HG03039 (cell line): ENCODE data around the gene RNF111.
A peak's percentile ranks its signal among the peaks of the same experiment; 100 is the strongest.
"Not testable (repeated sequence)": the region's sequence is repeated elsewhere in the genome, so short reads cannot be mapped to it uniquely, and the experiment has no call there.

Source experiments
- ATAC-seq: cut with Tn5 transposase; IDR thresholded peaks from one replicate; pipeline ENCODE4 v1.9.1; 2021; ENCODE audit warnings: mild to moderate bottlenecking, moderate library complexity; ENCODE audit not compliant: unreplicated experiment

Gene RNF111

DNA sequence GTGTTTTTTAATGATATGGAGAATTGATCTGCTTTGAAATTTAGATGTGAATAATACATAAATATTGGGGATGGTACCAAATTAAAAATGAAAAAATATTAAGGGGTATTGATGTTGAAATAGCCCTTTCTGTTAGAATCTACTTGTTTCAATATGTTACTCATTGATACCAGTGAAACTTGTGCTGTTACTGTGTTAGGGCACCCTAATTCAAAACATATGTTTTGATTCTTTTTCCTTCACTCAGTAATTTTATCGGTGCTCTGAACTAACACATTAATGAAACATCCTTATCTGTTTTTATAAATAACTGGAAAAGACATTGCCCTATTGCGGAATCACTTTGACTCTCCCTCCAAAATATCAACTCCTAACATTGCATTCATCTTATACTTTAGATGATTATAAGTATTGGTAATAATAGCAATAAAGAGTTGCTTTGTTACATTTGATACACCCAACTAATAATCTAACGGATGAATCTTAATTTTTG is 65.5 kb downstream of the RNF111 start:
- ATAC-seq: no peak

DNA sequence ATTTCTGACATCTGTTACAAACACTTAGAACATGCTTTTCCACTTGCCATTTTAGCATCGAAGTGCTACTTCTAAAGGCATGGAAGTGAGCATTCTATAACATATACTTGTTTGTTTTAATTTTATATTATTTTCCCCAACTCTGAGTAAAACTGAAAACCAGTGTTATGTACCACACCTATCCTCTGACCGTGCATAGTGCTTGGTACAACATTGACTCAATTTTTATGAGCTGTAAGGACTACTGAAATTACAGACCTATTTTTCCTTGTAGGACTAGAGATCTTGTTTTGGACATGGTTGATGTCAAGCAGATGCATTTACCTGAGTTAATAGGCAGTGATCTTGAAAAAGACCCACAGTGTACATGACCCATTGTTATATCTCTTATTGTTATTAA is 66.0 kb downstream of the RNF111 start:
- no peak for ATAC-seq

DNA sequence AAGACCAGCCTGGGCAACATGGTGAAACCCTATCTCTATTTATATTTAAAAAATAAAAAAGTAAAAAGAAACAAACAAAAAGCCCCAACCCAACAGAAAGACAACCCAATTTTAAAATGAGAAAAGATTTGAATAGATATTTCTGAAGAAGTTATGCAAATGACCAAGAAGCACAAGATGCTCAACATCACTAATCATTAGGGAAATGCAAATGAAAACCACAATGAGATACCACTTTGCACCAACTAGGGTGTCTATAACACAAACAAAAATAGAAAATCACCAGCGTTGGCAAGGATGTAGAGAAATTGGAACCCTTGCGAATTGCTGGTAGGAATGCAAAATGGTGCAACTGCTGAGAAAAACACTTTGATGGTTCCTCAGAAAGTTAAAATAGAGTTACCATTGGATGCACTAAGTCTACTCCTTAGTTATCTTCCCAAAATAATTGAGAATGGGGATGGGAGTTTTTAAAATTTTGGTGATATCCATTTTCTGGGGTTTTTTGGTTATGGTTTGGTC is 71.7 kb downstream of the RNF111 start:
- no peak for ATAC-seq

DNA sequence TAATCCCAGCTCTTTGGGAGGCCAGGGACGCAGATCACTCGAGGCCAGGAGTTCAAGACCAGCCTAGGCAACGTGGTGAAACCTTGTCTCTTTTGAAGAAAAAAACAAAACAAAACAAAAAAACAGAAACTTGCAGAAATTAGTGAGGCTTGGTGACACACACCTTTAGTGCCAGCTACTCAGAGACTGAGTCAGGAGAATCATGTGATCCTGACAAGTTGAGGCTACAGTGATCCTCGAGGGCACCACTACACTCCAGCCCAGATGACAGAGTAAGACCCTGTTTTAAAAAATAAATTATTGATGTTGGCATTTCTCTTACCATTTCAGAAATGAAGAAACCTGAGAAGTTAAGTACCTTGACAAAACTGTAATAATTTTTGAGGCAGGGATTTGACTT is 72.9 kb downstream of the RNF111 start:
- ATAC-seq: no peak

DNA sequence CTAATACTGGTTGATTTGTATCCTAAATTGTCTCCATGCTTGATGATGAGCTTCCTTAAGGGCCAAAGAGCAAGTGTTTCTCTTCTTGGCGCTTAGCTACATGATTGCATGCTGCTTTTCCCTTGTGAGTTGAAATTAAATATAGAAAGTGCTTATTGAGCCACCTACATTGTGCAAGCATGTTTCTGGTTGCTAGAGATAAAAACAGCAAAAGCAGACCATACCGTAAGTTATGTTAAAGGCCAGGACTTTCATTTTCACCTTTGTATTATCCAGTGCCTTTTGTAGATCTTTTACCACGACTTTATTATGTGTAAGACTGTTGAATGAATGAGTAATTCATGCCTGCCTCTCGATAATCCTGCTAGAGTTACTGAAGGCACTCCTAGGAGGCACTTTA is 75.6 kb downstream of the RNF111 start:
- no peak for ATAC-seq

DNA sequence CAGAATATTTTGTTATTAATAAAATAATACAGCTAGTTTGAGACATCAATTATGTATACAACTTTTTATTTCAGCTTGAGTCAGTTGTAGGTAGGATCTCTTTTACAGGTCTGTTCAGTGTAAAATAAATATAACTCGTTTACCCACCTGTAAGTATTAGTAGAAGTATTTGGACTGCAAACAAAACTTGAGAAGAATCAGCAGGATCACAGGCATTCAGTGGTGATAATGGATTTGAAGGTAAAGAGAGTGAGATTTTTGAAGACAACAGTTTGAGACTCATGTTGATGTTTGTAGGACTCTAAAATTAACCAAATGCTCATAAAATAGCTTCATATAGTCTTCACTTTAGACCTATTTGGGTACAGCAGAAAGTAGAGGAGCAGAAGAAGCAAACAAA is 82.0 kb downstream of the RNF111 start:
- no peak for ATAC-seq

DNA sequence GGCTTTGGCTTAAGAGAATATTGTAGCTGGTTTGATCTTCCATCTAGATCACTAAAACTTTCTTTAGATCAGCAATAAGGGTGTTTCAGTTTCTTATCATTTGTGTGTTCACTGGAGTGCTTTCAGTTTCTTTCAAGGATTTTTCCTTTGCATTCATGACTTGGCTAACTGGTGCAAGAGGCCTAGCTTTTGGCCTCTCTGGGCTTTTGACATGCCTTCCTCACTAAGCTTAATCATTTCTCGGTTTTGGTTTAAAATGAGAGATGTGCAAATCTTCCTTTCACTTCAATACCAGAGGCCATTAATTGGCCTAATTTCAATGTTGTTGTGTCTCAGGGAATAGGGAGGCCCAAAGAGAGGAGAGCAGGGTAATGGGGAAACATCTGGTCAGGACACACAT is 87.1 kb downstream of the RNF111 start:
- no peak for ATAC-seq

DNA sequence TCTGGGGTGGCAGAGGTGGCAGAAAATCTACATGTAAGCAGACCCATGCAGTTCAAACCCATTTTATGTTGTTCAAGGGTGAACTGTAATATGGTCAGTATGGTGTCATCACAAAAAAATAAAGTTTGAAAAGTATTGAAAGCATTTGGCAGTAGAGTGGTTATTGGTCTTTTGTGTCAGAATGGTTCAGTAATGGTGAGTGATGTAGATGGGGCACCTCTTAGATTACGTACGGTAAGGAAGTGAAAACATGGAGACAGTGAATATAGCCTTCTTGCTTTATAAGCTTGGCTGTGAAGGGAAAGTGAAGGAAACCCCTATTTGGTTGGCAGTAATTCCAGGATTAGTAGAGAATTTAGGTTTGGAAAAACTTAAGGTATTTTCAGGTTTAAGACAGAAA is 100.3 kb downstream of the RNF111 start:
- no peak for ATAC-seq

DNA sequence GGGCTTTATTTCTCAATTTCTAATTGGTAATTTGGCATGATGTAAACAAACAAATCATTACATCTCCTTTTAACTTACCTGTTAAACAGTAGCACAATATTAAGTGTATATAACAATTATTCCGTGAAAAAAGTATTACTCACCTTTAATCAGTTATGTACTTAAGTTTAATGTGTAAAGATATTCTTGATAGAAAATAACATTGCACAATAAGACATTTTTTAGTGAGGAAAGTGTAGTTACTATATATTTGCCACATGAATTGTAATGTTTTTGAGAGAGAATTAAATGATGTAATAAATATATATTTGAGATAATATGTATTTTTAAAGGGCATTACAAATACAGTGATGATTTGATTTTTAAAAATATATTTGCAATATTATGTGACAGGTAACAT is 106.6 kb downstream of the RNF111 start:
- no peak for ATAC-seq

DNA sequence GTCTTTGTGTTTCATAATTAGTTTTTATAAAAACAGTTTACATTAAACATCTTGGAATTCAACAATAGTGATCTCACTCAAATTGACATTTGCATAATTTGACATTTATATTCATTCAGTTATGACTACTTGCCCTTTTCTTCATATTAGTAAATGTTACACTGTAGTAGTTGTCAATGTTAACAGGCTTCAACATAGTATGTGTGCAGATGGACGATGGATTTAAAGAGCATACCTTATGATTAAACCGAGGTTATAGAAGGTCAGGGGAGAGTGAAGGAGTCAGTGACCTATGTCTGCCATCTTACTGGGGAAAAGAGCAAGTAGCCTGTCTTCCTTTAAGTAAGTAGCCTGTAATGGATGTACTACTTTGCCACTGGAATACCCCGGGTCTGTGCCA is 109.0 kb downstream of the RNF111 start:
- ATAC-seq: no peak

DNA sequence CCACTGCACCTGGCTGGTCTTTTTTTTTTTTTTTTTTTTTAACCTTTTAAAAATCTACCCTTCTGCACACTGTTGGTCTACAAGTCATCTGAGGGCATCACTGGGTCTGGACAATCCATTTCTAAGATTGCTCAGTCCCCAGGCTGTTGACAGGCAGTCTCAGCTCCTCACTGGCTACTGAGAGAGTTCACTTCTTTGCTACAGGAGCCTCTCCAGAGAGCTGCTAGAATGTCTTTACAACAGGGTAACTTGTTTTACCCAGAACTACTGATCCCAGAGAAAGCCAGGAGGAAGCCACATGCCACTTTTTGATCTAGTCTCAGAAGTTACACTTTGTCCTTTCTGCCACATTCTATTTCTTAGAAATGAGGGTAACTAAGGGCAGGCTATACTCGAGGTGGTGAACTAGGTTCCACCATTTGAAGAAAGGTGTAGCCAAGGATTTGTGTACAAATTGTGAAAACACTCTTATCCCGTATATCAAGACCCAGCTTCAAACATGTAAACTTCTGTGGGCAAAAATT is 111.8 kb downstream of the RNF111 start:
- no peak for ATAC-seq

DNA sequence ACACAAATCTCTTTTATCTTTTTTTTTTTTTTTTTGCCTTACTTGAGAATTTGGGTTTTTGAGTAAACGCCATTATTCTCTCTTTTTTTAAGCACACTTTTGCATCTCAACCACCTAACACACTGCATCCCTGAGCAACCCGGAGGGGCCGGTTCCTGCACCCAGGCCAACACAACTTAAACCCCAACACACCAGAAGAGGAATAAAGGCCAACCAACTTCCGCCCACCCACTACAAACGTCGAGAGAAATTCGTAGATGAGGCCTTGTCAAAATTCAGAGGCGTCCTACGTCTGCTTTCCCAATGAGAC is 117.1 kb downstream of the RNF111 start:
- ATAC-seq: peak; percentile 19

DNA sequence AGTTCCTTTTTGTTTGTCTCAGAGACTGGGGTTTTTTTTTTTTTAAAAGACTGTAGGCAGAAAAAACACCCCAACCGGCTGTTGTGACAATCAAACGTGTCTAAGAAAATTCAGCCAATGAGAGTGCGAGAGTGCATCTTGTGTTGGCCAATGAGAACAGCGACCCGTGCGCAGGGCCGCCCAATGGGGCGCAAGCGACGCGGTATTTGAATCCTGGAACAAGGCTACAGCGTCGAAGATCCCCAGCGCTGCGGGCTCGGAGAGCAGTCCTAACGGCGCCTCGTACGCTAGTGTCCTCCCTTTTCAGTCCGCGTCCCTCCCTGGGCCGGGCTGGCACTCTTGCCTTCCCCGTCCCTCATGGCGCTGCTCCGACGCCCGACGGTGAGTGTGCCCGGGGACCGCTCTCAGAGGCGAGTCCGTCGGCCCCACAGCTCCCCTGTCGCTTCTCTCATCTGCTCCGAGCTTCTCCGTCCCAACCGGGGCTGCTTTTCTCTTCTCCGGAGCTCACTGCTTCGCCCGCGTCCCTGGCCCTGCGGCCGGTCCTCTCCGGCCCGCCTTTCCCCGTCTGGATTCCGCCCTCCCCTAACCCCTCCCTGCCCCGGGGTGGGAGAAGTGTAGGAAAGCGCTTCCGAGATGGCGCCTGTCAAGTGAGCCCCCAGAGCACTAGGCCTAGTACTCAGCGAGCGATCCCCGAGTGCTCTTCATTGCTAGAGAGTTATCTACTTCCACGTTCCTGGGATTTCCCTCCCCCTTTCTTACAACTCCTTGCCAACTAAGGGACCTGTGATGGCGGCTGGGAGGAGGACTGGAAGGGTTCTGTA is 117.7 kb downstream of the RNF111 start, which contains the start of gene CCNB2:
TSS of gene CCNB2 (plus strand) at position 235 of the 821 bp plus-strand sequence. CDS start at position 358, 123 bp downstream.
- peak; percentile 97 for ATAC-seq

DNA sequence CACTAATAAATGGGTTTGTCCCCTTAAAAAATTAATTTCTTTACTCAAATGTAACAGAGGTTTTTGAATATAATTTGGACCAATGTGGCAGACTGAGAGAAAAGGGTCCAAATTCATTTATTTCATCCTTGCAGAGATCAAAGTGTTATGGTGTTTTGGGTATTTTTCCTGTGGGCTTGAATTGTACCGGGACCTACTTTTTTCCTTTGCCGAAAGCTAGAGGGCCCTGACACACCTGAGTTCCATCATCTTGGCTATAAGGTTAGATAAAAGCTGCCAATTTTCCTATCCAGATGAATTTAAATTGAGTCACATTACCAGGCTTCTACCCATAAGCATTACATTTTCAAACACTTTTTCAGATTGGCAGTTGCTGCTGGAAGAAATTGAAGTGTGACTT is 118.4 kb downstream of the RNF111 start:
- ATAC-seq: no peak

DNA sequence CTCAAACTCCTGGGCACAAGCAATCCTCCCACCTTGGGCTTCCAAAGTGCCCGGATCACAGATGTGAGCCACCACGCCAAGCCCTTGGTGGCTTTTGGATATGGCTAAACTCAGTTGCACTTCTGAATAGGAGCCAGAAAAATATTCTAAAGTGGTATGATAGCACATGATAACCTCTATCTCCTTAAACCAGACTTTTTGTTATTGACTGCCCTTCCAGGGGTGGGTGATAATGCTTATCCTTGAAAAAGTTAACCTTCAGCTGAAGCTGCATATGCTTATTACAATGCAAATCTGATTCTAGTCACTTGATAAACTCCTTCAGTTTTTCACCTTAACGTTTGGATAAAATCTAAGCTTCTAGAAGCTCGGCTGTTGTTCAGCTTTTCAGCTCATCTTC is 123.8 kb downstream of the RNF111 start:
- ATAC-seq: no peak

DNA sequence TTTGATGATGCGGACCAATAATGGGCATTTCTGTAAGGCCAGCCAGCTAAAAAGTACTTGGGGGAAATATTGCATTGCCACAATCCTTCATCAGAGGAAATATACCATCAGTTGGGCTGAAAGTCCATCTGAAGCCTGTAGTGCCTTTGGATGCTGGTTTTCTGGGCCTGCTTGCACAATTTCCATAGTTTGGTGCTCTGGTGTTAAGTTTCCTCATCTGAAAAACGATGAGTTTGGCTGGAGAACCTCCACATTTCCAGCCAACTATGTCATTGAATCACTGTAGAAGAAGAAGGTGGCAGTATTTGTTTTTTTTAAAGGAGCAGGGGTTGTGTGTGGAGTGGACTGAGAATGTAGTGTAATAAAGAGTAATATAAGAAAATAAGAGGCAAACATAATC is 127.6 kb downstream of the RNF111 start:
- no peak for ATAC-seq

DNA sequence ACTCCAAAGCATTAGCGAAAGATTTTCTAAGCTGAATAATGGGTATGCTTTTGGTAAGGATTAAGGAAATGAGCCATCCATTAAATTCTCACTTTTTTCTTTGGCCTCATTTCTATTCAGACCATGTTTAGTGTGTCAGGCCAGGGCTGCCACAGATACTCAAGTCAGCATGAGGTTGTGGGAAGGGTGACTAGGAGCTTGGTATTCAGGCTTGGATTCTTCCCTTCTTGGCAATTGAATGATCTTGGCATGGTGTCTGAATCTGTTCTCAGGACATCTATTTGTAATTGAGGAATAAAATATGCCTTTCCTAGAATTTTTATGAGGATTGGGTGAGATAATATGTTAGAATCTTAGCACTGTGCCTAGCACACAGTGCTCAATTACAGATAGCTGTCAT is 128.7 kb downstream of the RNF111 start:
- ATAC-seq: no peak

DNA sequence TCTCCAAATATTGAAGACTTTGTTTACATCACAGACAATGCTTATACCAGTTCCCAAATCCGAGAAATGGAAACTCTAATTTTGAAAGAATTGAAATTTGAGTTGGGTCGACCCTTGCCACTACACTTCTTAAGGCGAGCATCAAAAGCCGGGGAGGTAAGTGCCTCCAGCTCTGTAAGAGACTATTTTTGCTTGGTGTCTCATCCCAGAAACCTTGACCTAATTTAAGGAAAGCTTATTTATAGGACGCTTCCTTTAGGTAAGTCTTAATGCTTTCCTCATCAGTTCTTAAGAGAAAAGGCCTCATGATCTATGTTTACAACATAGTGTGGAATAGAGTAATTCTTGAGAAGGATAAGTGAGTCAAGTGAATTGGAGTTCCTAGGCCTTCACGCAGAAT is 129.3 kb downstream of the RNF111 start:
- ATAC-seq: no peak

DNA sequence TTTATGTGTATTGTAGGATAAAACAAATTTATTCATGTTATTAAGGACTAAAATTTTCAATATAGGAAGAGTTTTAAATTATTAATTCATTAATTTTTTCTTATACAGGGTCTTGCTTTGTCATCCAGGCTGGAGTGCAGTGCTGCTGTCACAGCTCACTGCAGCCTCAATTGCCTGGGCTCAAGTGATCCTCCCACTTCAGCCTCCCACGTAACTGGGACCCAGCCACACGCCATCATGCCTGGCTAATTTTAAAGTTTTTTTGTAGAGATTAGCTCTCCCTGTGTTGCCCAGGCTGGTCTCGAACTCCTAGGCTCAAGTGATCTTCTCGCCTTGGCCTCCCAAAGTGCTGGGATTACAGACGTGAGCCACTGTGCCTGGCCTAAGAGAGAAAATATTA is 132.2 kb downstream of the RNF111 start:
- no peak for ATAC-seq

DNA sequence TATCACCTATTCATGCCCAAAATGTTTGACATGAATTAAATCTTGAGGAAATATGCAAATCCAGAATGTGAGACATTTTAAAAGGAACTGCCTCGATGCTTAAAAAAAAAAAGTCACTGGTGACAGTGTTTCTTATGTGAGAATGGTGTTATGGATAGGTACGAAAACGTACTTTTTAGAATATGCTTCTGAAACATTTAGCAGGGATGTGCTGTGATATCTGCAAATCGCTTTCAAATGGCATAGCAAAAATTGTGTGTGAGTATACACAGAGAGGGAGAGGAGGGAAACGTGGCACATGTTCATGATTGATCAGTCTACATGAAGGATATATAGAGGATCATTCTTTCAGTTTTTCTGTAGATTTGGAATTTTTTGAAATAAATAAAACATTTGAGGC is 133.5 kb downstream of the RNF111 start:
- no peak for ATAC-seq

DNA sequence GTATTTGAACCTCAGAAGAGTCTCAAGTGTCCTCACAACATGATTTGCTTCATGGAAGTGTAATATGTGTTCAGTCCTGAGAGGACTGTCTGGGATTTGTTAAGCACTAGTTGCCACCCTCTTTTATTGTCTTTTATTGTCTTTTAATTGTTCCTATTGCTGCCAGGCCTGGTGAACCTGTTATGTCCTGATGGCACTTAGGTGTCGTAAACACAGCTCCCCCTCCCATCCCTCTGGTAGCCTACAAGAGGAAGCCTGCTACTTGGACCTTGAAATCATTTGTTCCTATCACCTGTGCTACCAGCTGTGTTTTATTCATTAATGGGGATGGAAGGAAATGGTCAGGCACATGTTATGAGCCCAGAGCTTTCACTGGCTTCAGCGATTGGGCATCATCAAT is 136.8 kb downstream of the RNF111 start:
- ATAC-seq: no peak

DNA sequence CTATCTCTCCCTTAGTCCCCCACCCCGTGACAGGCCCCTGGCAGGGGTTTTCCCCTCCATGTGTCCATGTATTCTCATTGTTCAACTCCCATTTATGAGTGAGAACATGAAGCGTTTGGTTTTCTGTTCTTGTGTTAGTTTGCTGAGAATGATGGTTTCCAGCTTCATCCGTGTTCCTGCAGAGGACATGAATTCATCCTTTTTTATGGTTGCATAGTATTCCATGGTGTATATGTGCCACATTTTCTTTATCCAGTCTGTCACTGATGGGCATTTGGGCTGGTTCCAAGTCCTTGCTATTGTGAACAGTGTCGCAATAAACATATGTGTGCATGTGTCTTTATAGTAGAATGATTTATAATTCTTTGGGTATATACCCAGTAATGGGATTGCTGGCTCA is 138.2 kb downstream of the RNF111 start:
- not testable (repeated sequence) for ATAC-seq

DNA sequence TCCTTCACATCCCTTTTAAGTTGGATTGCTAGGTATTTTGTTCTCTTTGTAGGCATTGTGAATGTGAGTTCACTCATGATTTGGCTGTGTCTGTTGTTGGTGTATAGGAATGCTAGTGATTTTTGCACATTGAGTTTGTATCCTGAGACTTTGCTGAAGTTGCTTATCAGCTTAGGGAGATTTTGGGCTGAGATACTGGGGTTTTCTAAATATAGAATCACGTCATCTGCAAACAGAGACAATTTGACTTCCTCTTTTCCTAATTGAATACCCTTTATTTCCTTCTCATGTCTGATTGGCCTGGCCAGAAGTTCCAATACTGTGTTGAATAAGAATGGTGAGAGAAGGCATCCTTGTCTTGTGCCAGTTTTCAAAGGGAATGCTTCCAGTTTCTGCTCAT is 139.8 kb downstream of the RNF111 start:
- not testable (repeated sequence) for ATAC-seq
